Ascending aorta (tissue), 2 donors: ENCODE measurements around the gene METTL5. TPM values are rescaled to one million over a fixed set of nuclear protein-coding genes. Genes with fewer than 3 reads are reported as not detected.
"Not testable (repeated sequence)": the region's sequence is repeated elsewhere in the genome, so short reads cannot be mapped to it uniquely, and the experiment has no call there.

Experiments used
- DNase-seq, 2 donors: peaks; one replicate each; pipeline ENCODE4 v3.0.0-alpha.2; 2019; ENCODE audit warnings: low spot score in 2 of 2
- H3K27ac ChIP-seq, 2 donors: fragments of 200-600 bp; sonication (generic); one replicate each; pipeline ENCODE4 v1.5.1; 2016 to 2017; ENCODE audit warnings: mild to moderate bottlenecking in 1 of 2
- H3K27me3 ChIP-seq: fragments of 200-600 bp; sonication (generic); one replicate; pipeline ENCODE4 v1.5.1; 2017
- H3K36me3 ChIP-seq, 2 donors: fragments of 200-600 bp; sonication (generic); one replicate each; pipeline ENCODE4 v1.5.1; 2016
- H3K4me1 ChIP-seq, 2 donors: fragments of 200-600 bp; sonication (generic); one replicate each; pipeline ENCODE4 v1.5.1; 2016 to 2017; ENCODE audit warnings: mild to moderate bottlenecking in 1 of 2
- H3K4me3 ChIP-seq, 2 donors: fragments of 200-600 bp; sonication (generic); one replicate each; pipeline ENCODE4 v1.5.1; 2016 to 2017; ENCODE audit warnings: mild to moderate bottlenecking in 1 of 2
- H3K9me3 ChIP-seq, 2 donors: fragments of 200-600 bp; sonication (generic); one replicate each; pipeline ENCODE4 v1.5.1; 2016
- intact Hi-C: fragments of 100-400 bp; cut with DNase I; formaldehyde crosslinking; loops from one replicate; pipeline ENCODE4 v1.15.1; 2023
- total RNA-seq: library from RNA; depleted of rRNA; stranded (reverse); fragments of >200 nt; gene quantifications from one replicate; pipeline ENCODE4 v1.1.0, GENCODE V29; 2016
- TF ChIP-seq, protein P1 (sequence below), 3 experiments: fragments of 200-600 bp in 2 of 3; fragments of 450-650 bp in 1 of 3; sonication (generic) in 2 of 3; IDR thresholded peaks; one replicate each; pipeline ENCODE4 v1.5.1; 2016 to 2019; ENCODE audit warnings: antibody characterized with exemption in 3 of 3, mild to moderate bottlenecking in 1 of 3, moderate library complexity in 1 of 3

Gene METTL5
- total RNA-seq: 42.6 TPM

- Histone ChIP-seq H3K4me3 (peak within 1 kb of the TSS; percentile 70 to 81), H3K27ac (peak within 1 kb of the TSS; percentile 85 to 86), H3K9me3 (no peaks in the 10 kb centered on the region), H3K4me1 (peaks cover 0 to 34% of the 10 kb centered on the region in 2 donors), H3K36me3 (no peaks in the 10 kb centered on the region), H3K27me3 (no peaks in the 10 kb centered on the region)
- TF ChIP-seq, protein P1, sequence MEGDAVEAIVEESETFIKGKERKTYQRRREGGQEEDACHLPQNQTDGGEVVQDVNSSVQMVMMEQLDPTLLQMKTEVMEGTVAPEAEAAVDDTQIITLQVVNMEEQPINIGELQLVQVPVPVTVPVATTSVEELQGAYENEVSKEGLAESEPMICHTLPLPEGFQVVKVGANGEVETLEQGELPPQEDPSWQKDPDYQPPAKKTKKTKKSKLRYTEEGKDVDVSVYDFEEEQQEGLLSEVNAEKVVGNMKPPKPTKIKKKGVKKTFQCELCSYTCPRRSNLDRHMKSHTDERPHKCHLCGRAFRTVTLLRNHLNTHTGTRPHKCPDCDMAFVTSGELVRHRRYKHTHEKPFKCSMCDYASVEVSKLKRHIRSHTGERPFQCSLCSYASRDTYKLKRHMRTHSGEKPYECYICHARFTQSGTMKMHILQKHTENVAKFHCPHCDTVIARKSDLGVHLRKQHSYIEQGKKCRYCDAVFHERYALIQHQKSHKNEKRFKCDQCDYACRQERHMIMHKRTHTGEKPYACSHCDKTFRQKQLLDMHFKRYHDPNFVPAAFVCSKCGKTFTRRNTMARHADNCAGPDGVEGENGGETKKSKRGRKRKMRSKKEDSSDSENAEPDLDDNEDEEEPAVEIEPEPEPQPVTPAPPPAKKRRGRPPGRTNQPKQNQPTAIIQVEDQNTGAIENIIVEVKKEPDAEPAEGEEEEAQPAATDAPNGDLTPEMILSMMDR (IDR thresholded peaks at IDR 0.05): peak; percentile 69 to 95 (median 91)
- DNase-seq: peak in 1 of 2 donors; percentile 90
- intact Hi-C loops: loop anchor here (1.0 to 5.0 kb wide), 5 partner anchors 16 to 242 kb away; partner anchors contain the start of gene PPIG
Measured at GRCh38 chr2:169824373-169825333, at the start of gene METTL5. TSS of gene METTL5 (minus strand) at chr2:169824905. CDS start at chr2:169824597, 308 bp downstream.

DNA sequence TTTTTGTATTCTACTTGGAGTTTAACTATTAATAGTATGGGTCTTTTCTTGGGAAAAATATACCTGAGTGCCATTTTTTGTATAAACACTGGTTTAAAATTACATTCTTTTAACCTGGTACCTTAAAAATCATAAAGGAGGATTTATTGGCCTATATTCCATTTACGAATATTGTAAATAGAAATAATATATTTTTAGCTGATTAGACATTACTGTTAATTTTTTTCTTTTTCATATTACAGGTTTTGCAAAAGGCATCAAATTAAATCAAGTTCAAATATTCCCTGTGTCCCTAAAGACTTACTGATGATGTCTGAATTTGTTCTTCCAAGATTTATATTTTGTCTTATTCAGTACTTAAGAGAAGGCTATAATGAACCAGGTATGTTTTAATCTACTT is 47.3 kb upstream of the METTL5 start:
- no peak for DNase-seq
- Histone ChIP-seq H3K9me3 (no peaks in the 10 kb centered on the region), H3K4me3 (no peak overlapping the region), H3K27me3 (no peaks in the 10 kb centered on the region), H3K4me1 (no peaks in the 10 kb centered on the region), H3K27ac (no peak overlapping the region), H3K36me3 (peaks cover 0 to 6% of the 10 kb centered on the region in 2 donors)
- TF ChIP-seq, protein P1 (IDR thresholded peaks at IDR 0.05): no peak
- intact Hi-C loops: no loop called here

GRCh38 chr2:169871369-169871768 is 46.7 kb upstream of the METTL5 start:
- H3K9me3 ChIP-seq, H3K27me3 ChIP-seq, H3K27ac ChIP-seq, H3K36me3 ChIP-seq, DNase-seq, H3K4me3 ChIP-seq, H3K4me1 ChIP-seq, intact Hi-C loops: not testable (repeated sequence)

DNA sequence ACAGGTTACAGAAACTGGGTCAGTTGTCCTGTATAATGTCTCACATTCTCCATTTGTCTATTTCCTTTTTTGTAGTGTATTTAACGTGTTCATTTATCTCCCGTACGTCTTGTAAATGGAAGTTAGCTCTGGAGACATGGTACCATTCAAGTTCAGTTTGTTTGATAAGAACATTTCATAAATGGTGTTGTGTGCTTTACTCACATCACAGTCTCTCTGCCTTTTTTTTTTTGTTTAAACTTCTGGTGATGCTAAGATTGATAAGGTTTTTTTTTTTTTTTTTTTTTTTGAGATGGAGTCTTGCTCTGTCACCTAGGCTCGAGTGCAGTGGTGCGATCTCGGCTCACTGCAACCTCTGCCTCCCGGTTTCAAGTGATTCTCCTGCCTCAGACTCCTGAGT is 44.2 kb upstream of the METTL5 start:
- no peak for DNase-seq
- Histone ChIP-seq H3K4me3 (no peak overlapping the region), H3K36me3 (no peaks in the 10 kb centered on the region), H3K27me3 (no peaks in the 10 kb centered on the region), H3K4me1 (no peaks in the 10 kb centered on the region), H3K9me3 (no peaks in the 10 kb centered on the region), H3K27ac (no peak overlapping the region)
- TF ChIP-seq, protein P1 (IDR thresholded peaks at IDR 0.05): no peak
- intact Hi-C loops: no loop called here

- TF ChIP-seq, protein P1 (IDR thresholded peaks at IDR 0.05): no peak
- Histone ChIP-seq H3K27me3 (no peaks in the 10 kb centered on the region), H3K27ac (no peak overlapping the region), H3K9me3 (no peaks in the 10 kb centered on the region), H3K4me3 (no peak overlapping the region), H3K36me3 (no peaks in the 10 kb centered on the region), H3K4me1 (peaks cover 0 to 4% of the 10 kb centered on the region in 2 donors)
- intact Hi-C loops: no loop called here
- no peak for DNase-seq
Measured at GRCh38 chr2:169867579-169867978, 42.9 kb upstream of the METTL5 start.

DNA sequence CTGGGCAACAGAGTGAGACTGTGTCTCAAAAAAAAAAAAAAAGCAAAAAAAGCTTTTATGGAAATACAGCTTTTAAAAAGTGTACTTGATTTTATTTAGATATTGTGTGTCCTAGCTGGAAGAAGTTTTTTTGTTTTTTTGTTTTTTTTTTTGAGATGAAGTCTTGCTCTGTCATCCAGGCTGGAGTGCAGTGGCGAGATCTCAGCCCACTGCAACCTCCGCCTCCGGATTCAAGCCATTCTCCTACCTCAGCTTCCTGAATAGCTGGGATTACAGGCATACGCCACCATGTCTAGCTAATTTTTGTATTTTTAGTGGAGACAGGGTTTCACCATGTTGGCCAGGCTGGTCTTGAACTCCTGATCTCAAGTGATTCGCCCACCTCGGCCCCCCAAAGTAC is 41.5 kb upstream of the METTL5 start:
- intact Hi-C loops, H3K4me3 ChIP-seq, H3K9me3 ChIP-seq, H3K27me3 ChIP-seq, DNase-seq, H3K36me3 ChIP-seq, H3K27ac ChIP-seq, H3K4me1 ChIP-seq: not testable (repeated sequence)
